ENCODE measurements around the gene TRMT6. TPM values are rescaled to one million over a fixed set of nuclear protein-coding genes. Genes with fewer than 3 reads are reported as not detected.

TRMT6 gene
- 10 to 100 TPM in 1 of 4 donors, 1 to 10 TPM in 3; 3.5 to 18.2 (median 5.6) TPM for total RNA-seq

DNA sequence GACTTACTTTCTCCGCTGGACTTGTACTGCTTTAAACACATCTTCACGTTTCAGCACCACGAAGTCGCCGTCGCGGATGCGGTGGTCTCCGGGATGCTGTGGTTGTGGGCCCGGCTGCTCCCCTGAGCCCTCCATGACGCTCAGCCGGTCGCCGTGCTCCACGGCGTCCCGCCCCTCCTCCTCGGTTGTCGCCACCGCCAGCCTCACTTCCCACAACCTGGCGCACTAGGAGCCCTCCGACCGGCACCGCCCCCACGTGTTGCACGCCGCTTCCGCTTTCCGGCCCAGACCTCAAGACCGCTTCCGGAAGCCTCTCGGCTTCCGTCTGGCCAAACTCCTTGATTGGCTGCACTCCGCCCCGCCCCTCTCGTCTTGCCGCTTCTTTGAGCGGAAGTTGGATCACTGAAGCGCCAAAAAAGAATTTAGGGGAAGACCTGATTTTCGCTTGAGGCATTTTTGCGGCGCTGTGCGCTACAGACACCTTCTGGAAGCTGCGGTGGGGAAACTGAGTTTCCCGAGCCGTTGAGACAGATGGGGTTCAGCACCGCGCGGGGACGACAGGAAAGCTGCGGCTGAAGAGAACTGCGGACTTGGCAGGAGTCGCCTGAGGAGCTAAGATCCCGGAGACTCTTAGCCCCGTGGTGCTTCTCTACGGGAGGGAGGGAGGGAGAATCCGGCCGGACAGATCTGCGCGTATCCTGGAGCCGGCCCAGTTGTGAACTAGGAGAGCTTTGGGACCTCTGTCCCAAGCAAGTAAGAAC lies at the start of gene TRMT6, which contains the start of gene MCM8:
Gene TRMT6 (minus strand): TSS at position 263 of the 761 bp plus-strand sequence. CDS start 128 bp downstream, at position 135.
Gene MCM8 (plus strand): TSS at position 382 of the 761 bp plus-strand sequence. CDS start 1,364 bp downstream, outside the sequence.
- Histone ChIP-seq H3K27ac (peak within 1 kb of the TSS; percentile 60 to 78 (median 72)), H3K4me1 (peaks cover 0 to 17% (median 3%) of the 10 kb centered on the region in 4 donors), H3K27me3 (no peaks in the 10 kb centered on the region), H3K36me3 (peaks cover 0 to 20% (median 0%) of the 10 kb centered on the region in 3 donors), H3K4me3 (peak within 1 kb of the TSS; percentile 52 to 81 (median 72)), H3K9me3 (no peaks in the 10 kb centered on the region)
- DNase-seq: peak; percentile 96 to 98 (median 96)
- TF ChIP-seq POLR2A (IDR thresholded peaks at IDR 0.05): peak in 1 of 2 donors; percentile 40
- no peak for TF ChIP-seq CTCF (IDR thresholded peaks at IDR 0.05)

- no peaks in the 10 kb centered on the region for H3K4me1 ChIP-seq
- DNase-seq: no peak
- H3K4me3 ChIP-seq: no peak overlapping the region
- no peak overlapping the region for H3K27ac ChIP-seq
- H3K27me3 ChIP-seq: no peaks in the 10 kb centered on the region
- TF ChIP-seq CTCF (IDR thresholded peaks at IDR 0.05) (no peak), POLR2A (IDR thresholded peaks at IDR 0.05) (no peak)
- H3K36me3 ChIP-seq: peaks cover 0 to 3% (median 0%) of the 10 kb centered on the region in 3 donors
- no peaks in the 10 kb centered on the region for H3K9me3 ChIP-seq
Observed at GRCh38 chr20:5999783-6000182, 49.5 kb upstream of the TRMT6 start.

DNA sequence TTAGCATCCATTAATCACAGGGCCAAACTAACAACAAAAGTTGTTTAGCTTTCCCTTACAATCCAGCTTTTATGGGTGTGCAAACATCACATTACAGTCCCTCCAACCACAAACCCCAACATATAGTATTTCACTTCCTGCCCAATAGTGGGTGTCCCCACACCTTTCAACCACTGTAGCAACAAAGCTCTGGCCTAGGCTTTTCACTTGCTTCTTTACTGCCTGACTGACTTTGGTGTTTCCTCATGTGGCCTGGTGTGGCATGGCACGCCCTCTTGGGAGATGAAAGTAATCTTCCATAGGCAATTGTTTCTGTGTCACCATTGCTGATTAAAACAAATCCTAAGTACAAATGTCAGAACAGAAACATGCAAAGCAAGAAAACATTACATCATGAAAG lies 46.4 kb upstream of the TRMT6 start:
- no peaks in the 10 kb centered on the region for H3K27me3 ChIP-seq
- H3K27ac ChIP-seq: no peak overlapping the region
- TF ChIP-seq POLR2A (IDR thresholded peaks at IDR 0.05): no peak
- peak in 3 of 6 experiments; percentile 27 to 42 (median 41) for TF ChIP-seq CTCF (IDR thresholded peaks at IDR 0.05)
- DNase-seq: peak in 1 of 3 donors; percentile 50
- H3K4me1 ChIP-seq: no peaks in the 10 kb centered on the region
- no peaks in the 10 kb centered on the region for H3K9me3 ChIP-seq
- peaks cover 0 to 3% (median 0%) of the 10 kb centered on the region in 3 donors for H3K36me3 ChIP-seq
- no peak overlapping the region for H3K4me3 ChIP-seq

GRCh38 chr20:5991623-5992441 lies 41.5 kb upstream of the TRMT6 start:
- DNase-seq: no peak
- Histone ChIP-seq H3K4me1 (no peaks in the 10 kb centered on the region), H3K36me3 (peaks cover 0 to 21% (median 0%) of the 10 kb centered on the region in 3 donors), H3K4me3 (no peak overlapping the region), H3K27ac (peak overlapping the region in 1 of 4 donors; percentile 15), H3K27me3 (no peaks in the 10 kb centered on the region), H3K9me3 (no peaks in the 10 kb centered on the region)
- TF ChIP-seq POLR2A (IDR thresholded peaks at IDR 0.05): no peak
- TF ChIP-seq CTCF (IDR thresholded peaks at IDR 0.05): no peak

- no peak for TF ChIP-seq POLR2A (IDR thresholded peaks at IDR 0.05)
- no peak for TF ChIP-seq CTCF (IDR thresholded peaks at IDR 0.05)
- peak overlapping the region in 1 of 4 donors; percentile 15 for H3K27ac ChIP-seq
Observed at GRCh38 chr20:5990946-5991345, 40.6 kb upstream of the TRMT6 start.

More at GRCh38 chr20:5990946-5991345, 40.6 kb upstream of the TRMT6 start:
- peaks cover 0 to 21% (median 0%) of the 10 kb centered on the region in 3 donors for H3K36me3 ChIP-seq
- no peak for DNase-seq
- H3K27me3 ChIP-seq: no peaks in the 10 kb centered on the region
- no peak overlapping the region for H3K4me3 ChIP-seq
- no peaks in the 10 kb centered on the region for H3K9me3 ChIP-seq
- H3K4me1 ChIP-seq: no peaks in the 10 kb centered on the region
